Cerebellar cortex (tissue), 1 donor: ENCODE results near the gene MICU1.
"Not testable (repeated sequence)": the region's sequence is repeated elsewhere in the genome, so short reads cannot be mapped to it uniquely, and the experiment has no call there.

ENCODE experiments used
- DNase-seq: peaks from one replicate; pipeline ENCODE4 v3.0.0-alpha.2; 2015; ENCODE audit warnings: low spot score

MICU1 gene

DNA sequence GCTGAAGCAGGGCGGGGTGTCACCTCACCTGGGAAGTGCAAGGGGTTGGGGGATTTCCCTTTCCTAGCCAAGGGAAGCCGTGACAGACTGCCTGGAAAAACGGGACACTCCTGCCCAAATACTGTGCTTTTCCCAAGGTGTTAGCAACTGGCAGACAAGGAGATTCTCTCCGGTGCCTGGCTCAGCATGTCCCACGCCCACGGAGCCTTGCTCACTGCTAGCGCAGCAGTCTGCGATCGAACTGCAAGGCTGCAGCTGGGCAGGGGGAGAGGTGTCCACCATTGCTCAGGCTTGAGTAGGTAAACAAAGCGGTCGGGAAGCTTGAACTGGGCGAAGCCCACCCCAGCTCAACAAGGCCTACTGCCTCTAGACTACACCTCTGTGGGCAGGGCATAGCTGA, 190.3 kb downstream of the MICU1 start:
- no peak for DNase-seq

GRCh38 chr10:72430936-72431335, 194.9 kb downstream of the MICU1 start:
- not testable (repeated sequence) for DNase-seq

- DNase-seq, result no peak
These were observed 195.9 kb downstream of the MICU1 start for GRCh38 chr10:72429931-72430330.

DNA sequence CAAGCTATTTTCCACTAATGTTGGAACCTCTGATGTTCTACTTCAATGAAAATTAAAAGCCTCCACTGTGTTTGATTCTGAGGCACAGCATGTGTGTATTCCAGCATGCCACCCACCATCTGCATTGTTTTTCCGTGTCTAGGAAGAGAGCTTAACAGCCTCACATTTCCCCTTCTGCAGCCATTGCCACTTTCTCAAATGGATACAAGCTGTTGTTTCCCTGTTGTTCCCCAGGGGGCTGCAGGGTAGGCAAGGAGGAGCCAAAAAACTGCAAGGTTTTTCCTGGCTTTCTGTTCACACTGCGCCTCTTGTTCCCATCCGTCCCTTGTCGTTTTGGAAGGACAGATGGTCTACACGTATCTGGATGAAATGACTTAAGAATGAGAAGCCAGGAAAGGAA, 198.9 kb downstream of the MICU1 start:
- peak; percentile 98 for DNase-seq

DNA sequence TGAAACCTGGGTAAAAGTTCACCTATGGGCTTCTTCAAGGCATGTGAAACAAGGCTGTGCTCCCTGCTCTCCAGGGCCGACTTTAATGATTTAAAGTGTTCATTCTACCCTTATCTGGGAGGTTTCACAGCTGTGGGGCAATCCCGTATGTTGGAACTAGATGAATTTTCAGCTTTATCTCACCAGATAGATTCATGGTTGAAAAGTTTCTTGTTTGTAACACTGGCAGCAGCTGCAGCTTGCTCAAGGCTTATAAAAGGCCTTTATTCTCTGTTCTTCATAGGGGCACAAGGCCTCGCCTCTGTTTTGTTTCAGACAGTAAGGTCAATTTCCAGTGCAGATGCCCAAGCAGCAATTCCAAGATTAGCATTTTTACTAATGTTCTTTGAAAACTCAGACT, 200.7 kb downstream of the MICU1 start:
- no peak for DNase-seq

GRCh38 chr10:72424561-72424960, 201.3 kb downstream of the MICU1 start:
- no peak for DNase-seq

- no peak for DNase-seq
These were observed 202.5 kb downstream of the MICU1 start for GRCh38 chr10:72423426-72423825.

DNA sequence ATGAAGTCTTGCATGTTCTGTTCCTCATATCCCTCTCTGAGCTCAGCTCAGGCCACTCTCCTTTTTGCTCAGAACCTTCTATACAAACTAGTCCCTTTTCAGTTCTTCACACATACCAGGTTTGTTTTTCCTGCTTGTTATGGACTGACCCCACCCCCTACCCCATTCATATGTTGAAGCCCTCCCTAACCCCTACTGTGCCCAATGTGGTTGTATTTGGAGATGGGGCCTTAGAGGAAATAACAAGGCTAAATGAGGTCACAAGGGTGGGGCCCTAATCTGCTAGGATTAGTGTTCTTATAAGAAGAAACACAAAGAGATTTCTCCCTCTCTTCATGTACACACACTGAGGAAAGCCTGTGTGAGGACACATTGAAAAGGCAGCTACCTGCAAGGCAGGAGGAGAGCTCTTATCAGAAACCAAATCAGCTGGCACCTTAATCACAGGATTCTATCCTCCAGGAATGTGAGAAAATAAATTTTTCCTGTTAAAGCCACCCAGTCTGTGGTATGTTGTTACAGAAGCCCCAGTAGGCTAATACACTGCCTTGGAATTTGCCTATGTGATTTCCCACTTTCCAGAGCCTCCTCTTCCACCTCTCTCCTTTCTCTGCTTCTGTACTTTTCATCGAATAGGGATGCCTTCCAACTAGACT, 203.9 kb downstream of the MICU1 start:
- no peak for DNase-seq

DNA sequence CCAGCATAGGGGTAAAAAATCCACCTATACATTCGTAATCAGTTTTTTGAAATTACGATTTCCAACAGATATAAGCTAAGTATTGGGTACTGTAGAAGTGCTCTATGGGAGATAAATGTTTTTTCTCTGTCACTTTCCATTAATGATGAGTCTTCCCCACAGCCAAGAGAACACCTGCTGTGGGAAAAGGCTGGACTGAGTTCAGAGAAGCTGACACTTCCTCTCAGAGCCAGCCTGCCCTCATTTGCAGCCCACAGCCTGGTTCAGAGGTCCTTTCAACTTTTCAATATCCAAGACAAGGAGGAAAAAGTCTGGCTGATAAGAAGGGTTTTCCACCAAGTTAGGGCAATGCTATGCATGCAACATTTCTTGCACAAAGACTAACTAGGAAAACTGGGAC, 206.6 kb downstream of the MICU1 start:
- peak; percentile 87 for DNase-seq

DNA sequence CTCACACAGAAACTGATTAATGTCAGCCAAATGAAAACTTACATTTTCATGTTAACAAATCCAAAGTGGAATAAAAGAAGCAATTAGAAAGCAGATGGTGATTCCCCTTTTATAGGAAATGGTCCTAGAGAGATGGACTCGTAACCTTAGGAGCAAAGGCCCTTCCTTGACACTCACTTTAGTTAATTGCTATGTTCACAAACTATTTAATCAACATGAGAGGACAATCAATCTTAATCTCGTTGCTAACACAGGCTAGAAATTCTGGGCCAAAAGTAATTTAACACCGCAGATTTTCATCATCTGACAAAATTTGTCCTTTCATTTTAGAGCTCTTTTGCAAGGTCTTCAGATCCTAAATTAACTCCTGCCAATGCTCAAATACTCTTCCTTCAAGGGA, 207.2 kb downstream of the MICU1 start:
- peak; percentile 19 for DNase-seq

DNA sequence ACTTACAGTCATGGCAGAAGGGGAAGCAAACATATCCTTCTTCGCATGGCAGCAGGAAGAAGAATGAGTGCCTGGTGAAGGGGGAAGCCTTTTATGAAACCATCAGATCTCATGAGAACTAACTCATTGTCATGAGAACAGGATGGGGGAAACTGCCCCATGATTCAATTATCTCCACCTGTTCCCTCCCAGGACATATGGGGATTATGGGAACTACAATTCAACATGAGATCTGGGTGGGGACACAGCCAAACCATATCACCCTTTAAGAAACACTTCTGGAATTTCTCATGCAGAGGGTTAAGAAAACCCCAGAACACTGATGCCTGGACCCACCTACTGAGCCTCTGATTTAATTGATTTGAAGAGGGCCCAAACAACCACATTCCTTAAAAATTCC, 207.9 kb downstream of the MICU1 start:
- DNase-seq, result no peak

GRCh38 chr10:72416661-72417060, 209.2 kb downstream of the MICU1 start:
- no peak for DNase-seq

- no peak for DNase-seq
These were observed 211.2 kb downstream of the MICU1 start for GRCh38 chr10:72414642-72415041.

- no peak for DNase-seq
These were observed 216.7 kb downstream of the MICU1 start for GRCh38 chr10:72409167-72409566.

GRCh38 chr10:72407927-72408600, 217.8 kb downstream of the MICU1 start:
- DNase-seq, result no peak

DNA sequence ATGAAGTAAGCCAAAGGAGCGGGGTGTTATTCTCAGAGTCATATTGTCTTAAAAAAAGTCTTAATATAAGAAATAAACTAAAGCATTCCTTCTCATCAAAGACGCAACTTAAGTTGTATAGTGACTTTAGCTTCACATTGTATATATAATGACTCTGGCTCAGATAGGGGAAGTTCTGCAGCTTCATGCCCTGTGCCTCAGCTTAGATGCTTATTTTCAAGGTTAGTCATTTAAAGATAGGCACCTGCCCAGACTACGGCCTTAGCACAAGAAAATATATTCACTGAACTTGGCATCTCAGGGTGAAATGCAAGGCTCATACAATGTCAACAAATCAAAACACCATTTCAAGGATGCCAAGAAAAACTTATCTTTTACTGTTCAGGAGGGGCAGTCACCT, 218.4 kb downstream of the MICU1 start:
- DNase-seq, result no peak

DNA sequence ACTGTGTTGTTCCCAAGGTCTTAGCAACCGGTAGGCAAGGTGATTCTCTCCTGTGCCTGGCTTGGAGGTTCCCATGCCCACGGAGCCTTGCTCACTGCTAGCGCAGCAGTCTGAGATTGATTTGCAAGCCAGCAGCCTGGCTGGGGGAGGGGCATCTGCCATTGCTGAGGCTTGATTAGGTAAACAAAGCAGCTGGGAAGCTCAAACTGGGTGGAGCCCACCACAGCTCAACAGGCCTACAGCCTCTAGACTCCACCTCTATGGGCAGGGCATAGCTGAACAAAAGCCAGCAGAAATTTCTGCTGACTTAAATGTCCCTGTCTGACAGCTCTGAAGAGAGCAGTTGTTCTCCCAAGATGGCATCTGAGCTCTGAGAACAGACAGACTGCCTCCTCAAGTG, 230.3 kb downstream of the MICU1 start:
- DNase-seq, result not testable (repeated sequence)

DNA sequence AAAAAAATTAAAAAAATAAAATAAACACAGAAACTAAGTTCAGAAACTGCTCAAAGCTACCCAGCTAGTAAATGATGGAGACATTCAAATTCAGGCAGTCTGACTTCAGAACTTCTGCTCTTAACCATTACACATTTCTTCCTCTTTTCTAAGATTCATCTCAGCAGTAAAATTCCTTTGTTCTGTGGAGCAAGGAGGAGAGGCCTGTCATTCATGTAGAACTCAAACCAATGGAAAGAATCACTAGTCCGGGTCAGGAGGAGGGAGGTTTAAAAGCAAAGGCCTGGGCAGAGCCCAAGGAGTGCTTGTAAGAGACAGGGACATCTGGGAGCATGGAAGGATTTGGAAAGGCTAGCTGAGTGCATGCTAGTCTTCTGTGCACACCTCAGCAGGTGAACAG, 233.3 kb downstream of the MICU1 start:
- DNase-seq, result no peak

GRCh38 chr10:72390764-72391163, 235.1 kb downstream of the MICU1 start:
- no peak for DNase-seq

DNA sequence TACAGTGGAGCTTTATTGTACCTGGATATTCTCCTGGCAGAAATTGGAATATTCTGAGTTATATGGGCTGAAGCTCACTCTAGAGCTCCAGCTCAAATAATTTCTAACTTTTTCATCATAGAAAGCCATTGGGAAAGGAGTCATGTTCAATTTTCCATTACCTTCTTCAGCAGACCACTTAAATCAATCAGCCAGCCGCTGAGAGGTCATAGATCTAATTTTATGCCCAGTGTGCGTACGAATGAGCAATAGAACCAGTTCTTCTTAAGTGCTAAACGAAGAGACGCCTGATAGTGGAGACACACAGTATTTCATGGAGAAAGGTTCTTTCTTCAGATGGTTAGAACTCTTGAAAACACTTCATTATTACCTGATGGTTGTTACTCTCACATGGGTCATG, 236.2 kb downstream of the MICU1 start:
- DNase-seq, result no peak

DNA sequence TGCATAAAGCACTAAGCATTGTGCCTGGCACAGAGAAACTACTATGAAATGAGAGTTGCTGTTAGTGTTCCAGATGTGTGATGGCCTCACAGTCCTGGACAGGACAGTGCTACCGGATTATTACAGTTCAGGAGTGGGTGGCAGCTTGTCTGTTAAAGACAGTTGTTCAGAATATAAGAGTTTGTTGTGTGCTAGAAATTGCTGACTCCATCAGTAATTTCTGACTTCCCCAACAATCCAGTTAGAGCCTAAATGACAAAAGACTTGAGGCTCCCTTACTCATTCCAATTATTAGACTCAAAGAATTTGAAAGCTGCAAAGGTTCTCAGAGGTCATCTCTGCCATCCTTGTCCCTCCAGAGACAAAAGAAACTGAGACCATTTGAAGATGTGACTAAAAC, 236.9 kb downstream of the MICU1 start:
- no peak for DNase-seq

DNA sequence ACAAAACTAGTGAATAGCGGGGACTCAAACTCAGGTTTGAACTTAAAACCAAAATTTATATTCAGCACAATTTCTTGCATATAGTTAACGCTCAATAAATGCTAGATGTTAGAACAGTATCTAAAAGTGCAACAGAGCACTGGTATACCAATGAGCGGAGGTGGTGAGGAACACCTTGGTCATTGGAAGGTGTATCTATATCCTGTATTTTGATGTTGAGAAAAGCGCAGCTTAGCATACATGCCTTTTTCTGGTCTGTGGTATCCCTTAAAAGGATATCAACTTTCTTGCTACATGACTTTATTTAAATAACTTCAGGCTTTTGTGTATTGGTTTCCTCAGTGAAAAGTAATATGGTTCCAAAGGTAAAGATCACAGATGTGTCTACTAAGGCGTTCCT, 237.8 kb downstream of the MICU1 start:
- no peak for DNase-seq

DNA sequence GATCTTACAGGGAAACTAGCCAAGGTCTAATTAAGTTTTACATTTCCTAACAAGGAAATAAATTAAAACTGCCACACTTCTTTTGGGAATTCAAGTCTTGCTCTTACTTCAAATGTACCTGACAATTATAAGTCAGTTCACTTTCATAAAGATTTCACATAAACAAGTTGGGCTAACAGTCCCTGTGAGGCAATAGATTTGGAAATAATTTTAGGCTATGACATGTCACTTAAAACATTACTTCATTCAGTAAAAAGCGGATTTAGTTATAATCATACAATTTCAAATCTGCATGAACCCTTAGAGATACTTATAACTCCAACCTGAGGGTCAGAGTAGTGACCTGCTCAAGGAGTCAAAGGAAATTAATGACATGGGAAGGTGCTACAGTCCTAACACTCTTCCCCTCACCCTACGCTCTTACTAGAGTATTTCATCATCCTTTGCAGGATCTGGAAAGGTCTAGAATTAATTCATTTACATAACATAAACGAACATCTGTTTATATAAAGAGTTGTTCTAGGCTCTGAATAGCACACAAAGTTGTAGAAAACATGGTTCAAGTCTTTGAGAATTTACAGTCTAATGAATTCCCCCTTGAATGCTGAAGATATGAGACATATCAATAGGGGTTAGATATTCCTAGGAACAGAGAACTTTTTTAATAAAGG, 238.8 kb downstream of the MICU1 start:
- no peak for DNase-seq

GRCh38 chr10:72385724-72386123, 240.2 kb downstream of the MICU1 start:
- DNase-seq, result no peak
